HG02981 (cell line): ENCODE data around the gene FBXO22.

Experiments
- ATAC-seq: cut with Tn5 transposase; IDR thresholded peaks from one replicate; pipeline ENCODE4 v1.9.1; 2021; ENCODE audit warnings: mild to moderate bottlenecking, moderate library complexity; ENCODE audit not compliant: unreplicated experiment

Gene FBXO22

GRCh38 chr15:75918135-75918534 is 14.5 kb downstream of the FBXO22 start:
- no peak for ATAC-seq

GRCh38 chr15:75920079-75920478 is 16.4 kb downstream of the FBXO22 start:
- no peak for ATAC-seq

GRCh38 chr15:75921732-75922703 is 18.3 kb downstream of the FBXO22 start:
- no peak for ATAC-seq

DNA sequence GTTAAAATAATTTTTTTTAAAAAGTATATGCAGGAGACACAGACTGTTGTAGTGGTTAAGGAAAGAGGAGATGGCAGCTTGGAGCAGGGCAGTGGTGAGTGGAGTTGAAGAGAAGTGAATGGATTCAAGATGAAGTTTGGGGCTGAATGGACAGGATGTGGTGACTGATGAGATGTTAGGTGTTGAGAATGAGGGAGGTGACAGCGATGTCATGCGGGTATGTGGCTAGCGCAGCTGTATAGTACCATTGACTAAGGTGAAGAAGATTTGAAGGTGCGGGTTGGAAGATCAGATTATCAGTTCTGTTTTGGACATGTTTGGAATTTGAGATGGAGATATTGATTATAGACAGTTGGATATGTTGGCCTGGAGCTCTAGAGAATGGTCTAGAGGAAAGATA is 20.1 kb downstream of the FBXO22 start:
- no peak for ATAC-seq

DNA sequence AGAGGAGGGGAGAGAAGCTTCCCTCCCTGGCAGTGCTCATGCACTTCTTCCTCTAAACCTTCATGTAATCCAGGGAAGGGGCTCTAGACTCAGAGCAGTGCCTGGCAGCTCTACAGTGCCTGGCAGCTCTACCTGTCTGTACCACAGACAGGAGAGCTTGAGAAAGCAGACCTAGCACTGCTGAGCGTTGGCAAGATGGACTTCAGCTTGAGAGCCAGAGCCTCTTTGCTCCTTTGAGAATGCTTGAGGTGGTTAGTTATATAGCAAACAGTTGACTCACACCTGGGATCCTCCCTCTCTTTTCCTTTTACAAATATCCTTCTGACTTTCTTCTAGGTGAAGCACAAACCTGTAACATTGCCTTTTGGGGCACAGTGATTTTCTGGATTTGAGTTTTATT is 20.9 kb downstream of the FBXO22 start:
- ATAC-seq: no peak

DNA sequence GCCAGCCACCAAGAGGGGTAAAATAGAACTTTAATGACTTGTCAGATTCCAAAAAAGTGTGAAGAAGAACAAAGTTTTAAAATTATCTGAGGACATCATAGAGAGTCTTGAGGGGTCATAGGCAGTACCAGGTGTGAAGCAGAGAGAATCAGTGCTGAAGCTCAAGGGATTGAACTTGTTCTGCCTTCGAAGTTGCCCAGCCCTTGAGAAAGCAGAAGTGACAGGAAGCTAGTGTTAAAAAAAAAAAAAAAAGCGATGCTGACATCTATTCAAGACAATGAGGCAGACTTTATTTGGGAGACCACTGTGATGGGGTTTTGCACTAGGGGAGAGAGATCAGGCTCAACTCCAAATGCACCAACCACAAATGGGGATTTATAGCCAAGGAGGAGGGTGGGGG is 21.8 kb downstream of the FBXO22 start:
- ATAC-seq: no peak

DNA sequence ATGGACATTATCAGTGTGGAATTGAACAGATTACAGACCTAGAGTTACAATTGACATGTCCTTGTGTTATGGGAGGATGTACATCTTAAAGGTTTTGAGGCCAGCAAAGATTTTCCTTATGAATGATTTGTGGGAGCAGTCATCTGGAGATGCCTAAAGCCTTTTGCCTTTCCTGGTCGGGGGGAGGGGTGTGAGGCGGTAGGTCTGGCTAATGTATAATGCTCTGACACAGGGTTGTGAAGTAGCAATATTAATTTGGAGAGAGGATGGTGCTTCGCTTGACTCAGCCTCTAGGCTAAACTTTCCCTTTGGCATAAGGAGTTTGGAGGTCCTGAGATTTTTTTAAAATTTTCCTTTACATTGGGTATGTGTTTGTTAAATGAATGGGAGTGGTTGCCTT is 23.3 kb downstream of the FBXO22 start:
- ATAC-seq: no peak

DNA sequence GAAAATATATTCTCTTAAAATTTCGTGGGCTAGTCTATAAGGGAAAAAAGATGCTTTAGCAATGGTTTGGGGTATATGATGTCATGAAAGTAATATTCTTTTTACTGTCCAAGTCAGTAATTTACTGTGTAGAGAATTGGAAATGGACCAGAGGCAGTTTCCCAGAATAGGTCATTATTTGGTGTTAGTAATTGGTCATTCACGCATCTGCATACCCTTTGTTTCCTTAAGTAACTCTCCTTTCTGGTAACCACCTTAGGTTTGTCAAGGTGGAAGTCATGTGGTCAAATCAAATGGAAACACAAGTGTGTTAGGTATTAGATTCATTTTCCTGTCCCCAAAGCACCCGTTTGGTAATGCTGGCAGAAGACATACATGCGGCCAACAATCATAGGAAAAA is 23.9 kb downstream of the FBXO22 start:
- ATAC-seq: no peak

- no peak for ATAC-seq
Measured at GRCh38 chr15:75928680-75929608, 25.3 kb downstream of the FBXO22 start.

DNA sequence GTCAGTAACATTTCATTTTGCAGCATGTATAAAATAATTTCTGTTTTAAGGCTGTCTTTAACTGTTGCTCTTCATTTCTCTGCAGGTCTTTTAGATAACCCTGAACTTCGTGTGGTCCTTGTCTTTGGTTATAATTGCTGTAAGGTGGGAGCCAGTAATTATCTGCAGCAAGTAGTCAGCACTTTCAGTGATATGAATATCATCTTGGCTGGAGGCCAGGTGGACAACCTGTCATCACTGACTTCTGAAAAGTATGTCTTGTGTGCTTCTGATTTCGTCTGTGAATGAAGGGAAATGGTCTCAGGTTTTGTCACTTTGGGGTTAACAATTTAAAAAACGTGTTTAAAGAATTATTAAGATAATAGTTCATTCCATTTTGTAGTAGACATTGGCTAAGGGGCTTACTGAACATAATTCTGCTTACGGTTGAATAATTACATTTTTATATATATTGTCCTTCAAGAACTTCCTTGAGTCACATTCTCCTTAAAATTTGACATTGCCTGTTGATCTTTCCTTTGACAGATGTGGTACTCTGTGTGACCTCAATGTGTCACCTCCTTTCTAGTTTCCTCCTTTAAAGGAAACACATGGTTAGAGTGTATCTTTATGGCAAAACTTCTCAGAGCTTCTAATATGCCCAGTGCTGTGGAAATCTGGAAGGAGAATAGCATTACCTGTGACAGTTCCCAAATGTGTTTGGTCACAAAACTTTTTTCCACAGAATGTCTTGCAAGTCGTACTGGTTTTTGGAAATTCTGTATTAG is 26.3 kb downstream of the FBXO22 start:
- ATAC-seq: no peak

GRCh38 chr15:75930866-75931265 is 27.2 kb downstream of the FBXO22 start:
- no peak for ATAC-seq

DNA sequence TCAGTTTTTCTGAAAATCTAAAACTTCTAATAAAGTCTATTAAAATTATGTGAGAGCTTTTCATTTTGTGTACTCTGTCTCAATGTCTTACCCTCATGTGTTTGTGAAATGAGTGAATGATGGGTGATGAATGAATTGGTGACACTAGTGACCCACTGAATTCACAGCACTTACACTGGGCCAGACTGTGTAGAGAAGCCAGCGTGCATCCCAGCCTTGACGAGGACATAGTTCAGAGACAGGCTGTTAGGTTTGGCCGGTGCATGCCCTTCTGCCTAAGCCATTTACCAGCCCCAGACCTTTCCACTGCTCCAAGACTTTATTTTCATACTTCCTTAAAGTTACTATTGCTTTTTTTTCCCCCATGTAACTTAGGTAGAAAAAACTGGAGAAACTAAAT is 38.8 kb downstream of the FBXO22 start:
- ATAC-seq: no peak

DNA sequence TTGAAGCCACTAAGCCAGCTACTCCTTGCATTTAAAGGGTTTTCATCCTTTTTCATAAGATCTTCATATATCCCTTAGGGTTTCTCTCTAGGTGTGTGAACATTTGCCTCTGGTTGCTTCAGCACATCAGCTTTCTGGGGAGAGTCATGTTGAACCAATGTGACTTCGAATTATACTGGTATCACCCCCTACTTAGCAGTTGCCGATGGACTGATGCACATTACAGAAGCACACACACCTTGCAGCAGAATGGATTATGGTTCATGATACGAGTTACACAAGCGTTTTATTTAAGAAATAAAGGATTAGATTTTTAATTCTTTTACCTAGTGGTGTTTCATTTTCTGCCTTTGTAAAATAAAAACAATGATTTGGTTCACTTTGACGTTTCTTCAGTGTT is 39.6 kb downstream of the FBXO22 start:
- no peak for ATAC-seq

DNA sequence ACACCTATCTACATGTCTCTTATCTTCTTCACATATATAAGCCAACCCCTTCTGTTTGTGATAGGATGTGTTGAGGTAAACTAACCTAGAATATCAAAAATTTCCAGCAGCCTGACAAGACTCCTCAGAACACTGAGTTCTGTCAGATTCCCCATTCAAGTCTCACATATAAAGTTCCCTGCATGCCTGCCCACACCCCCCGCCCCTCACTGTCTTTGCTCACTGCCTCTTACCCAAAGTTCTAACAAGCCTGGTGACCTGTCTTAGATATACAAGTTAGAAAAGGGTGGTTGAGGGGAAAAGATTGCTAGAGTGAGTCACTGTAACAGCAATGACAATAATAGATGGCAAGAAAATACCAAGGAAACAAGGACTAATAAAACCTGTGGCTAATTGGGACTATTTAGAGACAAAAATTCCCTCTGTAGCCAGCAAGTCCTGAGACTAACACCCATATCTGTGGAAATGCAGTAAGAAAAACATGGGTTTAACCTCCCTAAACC is 40.1 kb downstream of the FBXO22 start:
- no peak for ATAC-seq

DNA sequence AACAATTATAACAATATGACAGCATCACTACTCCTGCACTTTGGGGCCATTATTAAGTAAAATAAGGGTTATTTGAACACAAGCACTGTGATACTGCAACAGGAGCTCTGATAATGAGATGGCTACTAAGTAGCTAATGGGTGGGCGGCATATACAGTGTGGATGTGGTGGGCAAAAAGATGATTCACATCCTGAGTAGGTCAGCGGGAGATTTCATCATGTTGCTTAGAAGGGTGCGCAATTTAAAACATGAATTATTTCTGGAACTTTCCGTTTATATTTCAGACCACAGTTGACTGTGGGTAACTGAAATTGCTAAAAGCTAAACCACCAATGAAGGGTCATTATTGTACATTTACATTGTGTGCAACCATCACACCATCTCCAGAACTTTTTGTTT is 42.3 kb downstream of the FBXO22 start:
- ATAC-seq: no peak

DNA sequence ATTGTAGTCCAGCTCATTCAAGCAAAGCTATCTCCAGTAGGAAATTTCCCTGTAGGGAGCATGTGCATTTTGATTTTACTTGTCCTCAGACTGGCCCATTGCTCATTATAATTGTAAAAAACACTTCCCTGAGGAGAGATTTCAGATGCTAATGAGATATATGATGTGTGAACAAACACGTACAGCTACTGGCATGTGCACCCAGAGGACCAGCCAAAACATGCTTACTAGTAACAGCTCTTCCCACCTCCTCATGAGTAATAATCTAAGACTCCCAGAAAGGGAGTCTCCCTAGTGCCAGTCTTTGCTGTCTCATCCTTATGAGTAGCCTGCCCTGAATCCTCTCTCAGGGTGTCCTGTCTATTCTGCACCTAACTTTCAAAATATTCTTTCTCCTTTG is 43.4 kb downstream of the FBXO22 start:
- no peak for ATAC-seq

DNA sequence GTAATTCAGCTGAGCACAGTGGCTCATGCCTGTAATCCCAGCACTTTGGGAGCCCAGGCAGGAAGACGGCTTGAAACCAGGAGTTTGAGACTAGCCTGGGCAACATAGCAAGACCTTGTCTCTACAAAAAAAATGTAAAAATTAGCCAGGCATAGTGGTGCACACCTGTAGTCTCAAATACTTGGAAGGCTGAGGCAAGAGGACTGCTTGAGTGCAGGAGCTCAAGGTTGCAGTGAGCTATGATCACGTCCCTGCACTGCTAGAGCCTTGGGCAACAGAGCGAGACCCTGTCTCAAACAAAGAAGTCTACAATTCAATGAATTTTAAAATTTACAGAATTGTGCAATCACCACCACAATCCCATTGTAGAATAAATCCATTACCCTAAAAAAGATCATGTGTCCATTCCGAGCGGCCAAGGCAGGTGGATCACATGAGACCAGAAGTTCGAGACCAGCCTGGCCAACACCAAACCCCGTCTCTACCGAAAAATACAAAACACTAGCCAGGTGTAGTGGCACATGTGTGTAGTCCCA is 45.2 kb downstream of the FBXO22 start:
- no peak for ATAC-seq

- ATAC-seq: no peak
Measured at GRCh38 chr15:75952525-75952924, 48.8 kb downstream of the FBXO22 start.

- ATAC-seq: no peak
Measured at GRCh38 chr15:75955720-75956119, 52.0 kb downstream of the FBXO22 start.

GRCh38 chr15:75961331-75961730 is 57.7 kb downstream of the FBXO22 start:
- ATAC-seq: no peak

- no peak for ATAC-seq
Measured at GRCh38 chr15:75966073-75966472, 62.4 kb downstream of the FBXO22 start.
